ENCODE measurements around the gene PGM2L1.
"Not testable (repeated sequence)": the region's sequence is repeated elsewhere in the genome, so short reads cannot be mapped to it uniquely, and the experiment has no call there.

The PGM2L1 gene

GRCh38 chr11:74398244-74399159 lies at the start of gene PGM2L1:
Gene PGM2L1 (minus strand): TSS chr11:74398433. CDS start chr11:74398161, 272 bp downstream.
- DNase-seq: peak; percentile 88

GRCh38 chr11:74447720-74448119 lies 49.5 kb upstream of the PGM2L1 start:
- no peak for DNase-seq

DNA sequence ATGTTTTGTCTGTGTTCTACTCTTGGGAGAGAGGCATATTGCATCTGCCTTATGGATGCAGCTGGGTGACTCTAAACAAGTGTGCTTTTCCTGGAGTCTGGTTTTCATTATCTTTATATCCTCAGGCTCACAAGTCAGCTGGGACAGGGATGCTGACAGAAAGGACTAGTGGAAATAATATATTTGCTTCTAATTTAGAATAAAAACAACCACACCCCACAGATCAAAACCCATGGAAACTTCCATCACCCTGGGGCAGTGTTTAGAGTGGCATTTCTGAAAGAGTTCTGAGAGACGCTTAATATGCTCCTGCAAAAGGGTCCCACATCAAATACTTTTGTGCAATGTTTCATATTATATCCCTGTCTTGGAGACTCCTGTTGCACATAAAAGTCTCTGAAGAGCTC lies 48.3 kb upstream of the PGM2L1 start:
- DNase-seq: no peak

DNA sequence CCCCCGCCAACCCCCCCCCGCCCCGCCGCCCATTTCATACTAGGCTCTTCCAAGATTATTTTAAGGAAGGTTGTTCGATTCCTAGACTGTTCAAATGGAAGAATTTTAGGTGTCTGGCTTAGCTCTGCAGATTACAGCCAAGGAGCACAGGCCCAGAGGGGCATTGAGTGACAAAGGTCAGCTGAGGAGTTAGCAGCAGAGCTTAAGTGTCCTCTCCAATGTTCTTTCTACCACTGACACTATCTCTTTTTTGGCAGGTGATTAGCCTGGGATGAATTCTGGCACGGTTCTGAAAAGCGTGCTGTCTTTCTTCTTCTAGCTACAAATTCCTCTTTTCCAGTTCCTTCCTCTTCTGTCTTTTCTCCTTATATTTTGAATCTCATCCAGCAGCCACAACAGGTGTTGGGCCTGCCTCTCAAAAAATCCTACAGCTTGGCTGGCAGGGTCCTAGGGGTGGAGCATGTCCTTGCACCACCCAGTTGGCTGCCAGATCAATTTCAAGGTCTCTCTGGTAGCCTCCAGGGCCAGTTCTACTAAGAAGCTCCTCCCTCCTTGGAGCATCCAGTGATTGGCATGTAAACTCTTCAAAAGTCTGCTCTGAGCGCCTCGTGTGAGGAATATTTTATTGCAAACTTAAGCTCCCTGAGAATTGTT lies 46.1 kb upstream of the PGM2L1 start:
- no peak for DNase-seq

DNA sequence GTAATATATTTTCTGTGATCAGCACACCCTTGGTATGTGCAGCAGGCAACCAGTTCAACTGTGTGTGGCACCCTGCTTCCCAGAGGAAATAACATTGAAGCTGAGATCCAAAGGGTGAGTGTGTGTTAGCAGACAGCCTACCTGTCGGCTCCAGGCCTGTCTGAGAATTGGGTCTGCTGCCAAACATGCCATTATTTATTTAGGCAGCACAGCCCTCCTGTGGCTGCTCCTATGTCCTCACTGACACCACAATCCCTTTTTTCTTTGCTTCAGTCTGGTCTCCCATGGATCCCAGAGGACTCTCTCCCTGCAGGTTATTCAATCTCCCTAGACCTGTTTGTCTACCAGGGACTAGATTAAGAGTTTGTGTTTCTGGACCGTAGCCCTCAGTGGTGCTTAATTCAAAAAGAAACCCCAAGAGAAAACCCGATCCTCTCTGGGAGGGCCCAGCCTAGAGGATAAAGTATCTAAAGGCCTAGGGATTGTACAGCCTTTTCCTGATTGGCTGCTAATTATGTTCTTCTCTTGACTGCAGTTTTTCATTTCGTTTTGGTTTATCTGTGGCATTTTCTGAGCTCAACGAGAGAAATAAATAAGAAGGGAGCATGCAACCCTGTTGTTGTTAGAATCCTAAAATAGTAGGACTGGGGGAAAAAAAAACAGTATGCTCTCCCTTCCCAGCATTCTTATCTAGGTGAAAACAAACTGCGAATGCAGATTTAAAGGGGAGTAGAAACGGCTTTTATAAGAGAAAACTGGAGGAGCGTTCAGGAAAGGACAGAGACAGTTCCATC lies 45.0 kb upstream of the PGM2L1 start:
- no peak for DNase-seq

- DNase-seq: no peak
Measured at GRCh38 chr11:74442636-74443035, 44.4 kb upstream of the PGM2L1 start.

- DNase-seq: no peak
Measured at GRCh38 chr11:74438681-74439080, 40.4 kb upstream of the PGM2L1 start.

GRCh38 chr11:74437441-74438042 lies 39.3 kb upstream of the PGM2L1 start:
- DNase-seq: no peak

DNA sequence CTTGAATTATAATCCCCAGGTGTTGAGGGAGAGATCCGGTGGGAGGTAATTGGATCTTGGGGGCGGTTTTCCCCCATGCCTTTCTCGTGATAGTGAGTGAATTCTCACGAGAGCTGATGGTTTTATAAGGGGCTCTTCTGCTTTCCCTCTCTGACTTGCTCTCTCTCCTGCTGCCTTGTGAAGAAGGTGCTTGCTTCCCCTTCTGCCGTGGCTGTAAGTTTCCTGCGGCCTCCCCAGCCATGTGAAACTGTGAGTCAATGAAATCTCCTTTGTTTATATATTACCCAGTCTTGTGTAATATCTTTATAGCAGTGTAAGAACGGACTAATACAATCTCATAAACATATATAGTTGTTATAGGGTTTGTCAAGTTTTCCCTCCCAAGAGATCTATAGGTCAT lies 36.3 kb upstream of the PGM2L1 start:
- DNase-seq: no peak

DNA sequence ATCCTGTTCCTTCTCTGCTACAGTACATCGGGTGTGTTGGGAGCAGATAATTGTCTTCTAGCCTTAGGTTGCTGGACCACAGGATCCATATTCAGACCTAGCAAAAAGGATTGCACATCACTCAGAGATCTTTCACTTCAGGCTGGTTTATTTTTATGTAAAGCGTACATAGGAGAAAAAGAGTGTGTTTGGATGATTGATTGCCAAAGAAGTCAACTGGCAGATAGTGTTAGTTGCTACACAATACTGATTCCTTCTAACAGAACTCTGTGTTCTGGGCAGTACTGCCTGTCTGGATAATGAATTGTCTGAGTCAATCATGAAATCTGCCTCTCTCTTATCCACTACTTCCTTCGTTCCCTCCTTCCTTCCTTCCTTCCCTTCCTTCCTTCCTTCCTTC lies 31.0 kb upstream of the PGM2L1 start:
- no peak for DNase-seq

DNA sequence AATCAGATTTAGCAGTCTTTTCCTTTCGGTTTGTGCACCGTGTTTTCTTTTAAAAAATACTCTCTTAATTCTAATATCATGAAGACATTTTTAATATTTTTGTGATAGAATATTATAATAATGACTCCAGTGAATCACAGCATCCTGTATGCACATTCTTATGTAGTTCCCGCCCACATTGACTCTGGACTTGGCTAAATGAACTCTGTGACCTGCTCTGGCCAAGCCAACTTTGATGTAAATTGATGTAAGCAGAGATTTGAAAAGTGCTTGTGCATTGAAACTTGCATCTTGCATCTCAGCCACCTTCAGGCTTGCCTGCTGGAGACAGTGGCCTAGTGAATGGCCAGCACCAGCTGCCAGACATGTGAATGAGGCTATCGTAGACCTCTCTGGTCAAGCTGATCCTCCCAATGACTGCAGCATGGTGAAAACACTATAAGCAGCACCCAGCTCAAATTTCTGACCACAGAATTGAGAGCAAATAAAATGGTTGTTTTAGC lies 29.2 kb upstream of the PGM2L1 start:
- no peak for DNase-seq

DNA sequence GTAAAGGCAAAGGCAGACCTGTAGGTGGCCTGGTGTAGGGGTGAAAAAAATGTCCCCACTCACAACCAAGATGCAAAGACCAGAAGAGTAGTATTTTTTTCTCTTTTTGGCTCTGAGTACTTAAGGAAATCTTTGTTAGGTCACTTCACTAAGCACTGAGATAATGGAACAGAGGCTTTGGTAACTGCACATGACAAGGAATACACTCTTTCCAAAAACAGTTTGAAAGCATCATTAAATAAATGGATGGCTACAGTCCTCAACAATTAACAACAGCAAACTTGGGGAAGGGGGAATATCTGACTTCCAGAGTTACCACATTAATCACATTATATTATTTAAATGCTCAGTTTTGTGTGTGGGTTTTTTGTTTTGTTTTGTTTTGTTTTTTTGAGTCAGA lies 26.9 kb upstream of the PGM2L1 start:
- DNase-seq: no peak

- no peak for DNase-seq
Measured at GRCh38 chr11:74418509-74418895, 20.3 kb upstream of the PGM2L1 start.

- DNase-seq: no peak
Measured at GRCh38 chr11:74417860-74418508, 19.8 kb upstream of the PGM2L1 start.

GRCh38 chr11:74417379-74417804 lies 19.2 kb upstream of the PGM2L1 start:
- DNase-seq: no peak

GRCh38 chr11:74416974-74417373 lies 18.7 kb upstream of the PGM2L1 start:
- not testable (repeated sequence) for DNase-seq

- no peak for DNase-seq
Measured at GRCh38 chr11:74412733-74413359, 14.6 kb upstream of the PGM2L1 start.

DNA sequence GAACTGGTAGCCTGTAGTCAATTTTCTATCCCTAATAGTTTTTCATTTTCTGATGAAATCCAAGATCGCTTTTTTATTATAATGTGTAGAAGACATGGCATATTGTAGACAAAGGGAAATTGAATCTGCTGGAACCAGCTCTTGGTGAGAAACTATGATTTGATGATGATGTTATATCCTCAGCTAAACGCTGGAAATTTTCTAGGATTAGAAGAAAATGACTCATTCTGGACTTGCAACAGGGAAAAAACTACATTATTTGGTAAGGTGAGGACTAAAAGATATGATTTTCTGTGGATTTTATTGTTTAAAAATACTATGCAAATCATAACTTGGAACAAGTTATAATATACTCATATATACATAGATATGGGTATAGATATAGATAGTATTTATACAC lies 14.1 kb upstream of the PGM2L1 start:
- no peak for DNase-seq

- no peak for DNase-seq
Measured at GRCh38 chr11:74409633-74410032, 11.4 kb upstream of the PGM2L1 start.

- DNase-seq: no peak
Measured at GRCh38 chr11:74403607-74404321, 5.5 kb upstream of the PGM2L1 start.

DNA sequence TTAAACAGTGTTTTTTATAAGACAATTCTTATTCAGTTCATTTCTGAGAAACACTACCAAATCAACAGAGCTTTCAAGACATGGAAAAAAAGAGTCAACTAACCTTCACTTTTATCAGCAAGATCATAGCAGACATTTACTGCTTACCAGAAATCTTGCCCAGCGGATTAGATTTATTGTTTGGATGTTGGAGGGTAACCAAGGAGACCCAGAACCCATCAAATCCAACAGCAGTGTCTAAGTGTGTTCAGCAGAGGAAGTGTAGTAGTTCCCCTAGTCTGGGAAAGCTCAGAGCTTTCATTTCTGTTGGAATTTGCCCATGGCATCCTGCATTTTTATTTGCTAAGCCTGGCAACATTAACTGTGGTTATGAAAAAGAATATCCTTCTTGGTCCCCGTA lies 2.4 kb upstream of the PGM2L1 start:
- no peak for DNase-seq

All from activated CD4-positive, CD25-positive, alpha-beta regulatory T cell treated with anti-CD3 and anti-CD28 coated beads, Interleukin-2, amount 50 U/mL, for 72 hours (primary cell).